Neutrophil (primary cell): ENCODE data around the gene ABCC11.

Experiments used
- H3K27ac ChIP-seq: fragments of 200-600 bp; sonication (generic); 2 replicates; pipeline ENCODE4 v1.5.1; 2016; ENCODE audit warnings: mild to moderate bottlenecking, moderate library complexity
- H3K27me3 ChIP-seq: fragments of 200-600 bp; sonication (generic); 2 replicates; pipeline ENCODE4 v1.6.0; 2016; ENCODE audit warnings: mild to moderate bottlenecking
- H3K36me3 ChIP-seq: fragments of 200-600 bp; sonication (generic); 2 replicates; pipeline ENCODE4 v1.5.1; 2017
- H3K4me1 ChIP-seq, 2 experiments: fragments of 200-600 bp in 1 of 2; sonication (generic) in 1 of 2; 1 replicate in 1 of 2; 2 replicates in 1 of 2; pipeline versions ENCODE4 v1.5.1 to v1.6.1; 2013 to 2016; ENCODE audit warnings: low read depth in 1 of 2, low read length in 1 of 2, mild to moderate bottlenecking in 1 of 2, moderate library complexity in 1 of 2; ENCODE audit not compliant: control insufficient read depth in 1 of 2, insufficient read depth in 1 of 2
- H3K4me3 ChIP-seq, 2 experiments: fragments of 200-600 bp in 1 of 2; sonication (generic) in 1 of 2; 1 replicate in 1 of 2; 2 replicates in 1 of 2; pipeline ENCODE4 v1.5.1; 2013 to 2016; ENCODE audit warnings: low read depth in 1 of 2, low read length in 1 of 2, mild to moderate bottlenecking in 1 of 2, moderate library complexity in 1 of 2
- H3K9me3 ChIP-seq: fragments of 200-600 bp; sonication (generic); 2 replicates; pipeline ENCODE4 v1.5.1; 2016
- CTCF ChIP-seq: fragments of 200-600 bp; sonication (generic); IDR thresholded peaks from 2 replicates; pipeline ENCODE4 v1.5.1; 2016; ENCODE audit warnings: antibody characterized with exemption

The ABCC11 gene

DNA sequence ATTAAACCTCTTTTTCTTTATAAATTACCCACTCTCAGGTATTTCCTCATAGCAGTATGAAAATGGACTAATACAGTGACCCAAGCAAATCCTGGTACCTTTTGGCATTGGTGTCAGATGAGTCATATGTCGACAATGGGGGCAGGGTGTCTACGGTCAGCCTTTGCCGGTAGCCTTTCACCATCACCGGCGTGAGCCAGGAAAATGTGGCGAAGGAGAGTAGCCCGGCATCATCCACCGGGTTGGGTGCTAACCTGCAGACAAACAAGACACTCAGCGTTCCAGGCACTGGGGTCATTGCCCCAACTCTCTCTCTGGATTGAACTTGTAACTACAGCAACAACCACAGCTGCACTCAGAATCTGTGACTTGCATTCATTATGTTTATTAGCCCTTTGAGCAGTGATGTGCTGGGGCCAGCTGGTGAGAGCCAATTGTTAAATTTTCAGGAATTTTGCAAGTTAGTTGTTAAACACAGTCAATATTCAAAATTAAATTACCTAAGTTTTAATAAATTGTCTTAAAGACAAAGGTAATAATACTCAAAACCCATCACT is 103.4 kb downstream of the ABCC11 start:
- H3K9me3 ChIP-seq: no peaks in the 10 kb centered on the region
- H3K27me3 ChIP-seq: peaks cover 4% of the 10 kb centered on the region
- H3K27ac ChIP-seq: no peak overlapping the region
- no peaks in the 10 kb centered on the region for H3K4me1 ChIP-seq
- no peak overlapping the region for H3K4me3 ChIP-seq
- H3K36me3 ChIP-seq: no peaks in the 10 kb centered on the region
- no peak for TF ChIP-seq CTCF

- no peak overlapping the region for H3K4me3 ChIP-seq
- H3K4me1 ChIP-seq: no peaks in the 10 kb centered on the region
- H3K36me3 ChIP-seq: no peaks in the 10 kb centered on the region
- no peaks in the 10 kb centered on the region for H3K9me3 ChIP-seq
- TF ChIP-seq CTCF: no peak
- no peak overlapping the region for H3K27ac ChIP-seq
- peaks cover 14% of the 10 kb centered on the region for H3K27me3 ChIP-seq
These were observed 106.5 kb downstream of the ABCC11 start for GRCh38 chr16:48140821-48141220.

- Histone ChIP-seq H3K9me3 (no peaks in the 10 kb centered on the region), H3K4me3 (no peak overlapping the region), H3K4me1 (no peaks in the 10 kb centered on the region), H3K27ac (no peak overlapping the region), H3K36me3 (no peaks in the 10 kb centered on the region), H3K27me3 (peaks cover 14% of the 10 kb centered on the region)
- no peak for TF ChIP-seq CTCF
These were observed 107.8 kb downstream of the ABCC11 start for GRCh38 chr16:48139517-48139916.

- TF ChIP-seq CTCF: no peak
- H3K27me3 ChIP-seq: peaks cover 14% of the 10 kb centered on the region
- no peaks in the 10 kb centered on the region for H3K4me1 ChIP-seq
These were observed 108.8 kb downstream of the ABCC11 start for GRCh38 chr16:48138543-48138942.

DNA sequence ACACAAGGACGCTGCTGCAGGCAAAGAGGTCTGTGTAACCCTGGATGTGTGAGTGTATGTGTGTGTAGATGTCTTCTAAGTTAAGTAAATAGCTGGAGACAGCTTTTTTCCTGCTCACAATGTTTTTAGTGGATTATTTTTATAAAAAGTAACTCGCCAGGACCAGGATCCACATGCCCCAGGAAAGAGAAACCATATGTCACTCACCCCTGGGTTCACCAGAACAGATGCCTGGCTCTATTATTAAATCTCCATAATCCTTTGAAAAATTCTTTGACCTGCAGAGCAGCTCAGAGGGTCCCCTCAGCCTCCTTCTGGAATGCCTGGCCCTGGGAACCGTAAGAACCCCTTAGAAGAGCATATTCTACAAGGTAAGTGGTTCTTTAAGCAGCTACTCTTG is 109.5 kb downstream of the ABCC11 start:
- no peak for TF ChIP-seq CTCF

More at GRCh38 chr16:48138543-48138942, 108.8 kb downstream of the ABCC11 start:
- Histone ChIP-seq H3K4me3 (no peak overlapping the region), H3K9me3 (no peaks in the 10 kb centered on the region), H3K27ac (no peak overlapping the region), H3K36me3 (no peaks in the 10 kb centered on the region)

More for the DNA sequence above, 109.5 kb downstream of the ABCC11 start:
- H3K27ac ChIP-seq: no peak overlapping the region
- H3K4me1 ChIP-seq: no peaks in the 10 kb centered on the region
- H3K4me3 ChIP-seq: no peak overlapping the region
- H3K27me3 ChIP-seq: peaks cover 10% of the 10 kb centered on the region
- H3K36me3 ChIP-seq: no peaks in the 10 kb centered on the region
- H3K9me3 ChIP-seq: no peaks in the 10 kb centered on the region
